Loucy (cell line): ENCODE data around the gene DLL4.

Source experiments
- EZH2phosphoT487 ChIP-seq: fragments of 200-600 bp; IDR thresholded peaks from 2 replicates; pipeline ENCODE4 v1.6.1; 2018; ENCODE audit warnings: antibody characterized with exemption, mild to moderate bottlenecking, moderate library complexity, borderline replicate concordance
- TF ChIP-seq, protein P1 (sequence below): fragments of 200-600 bp; sonication (generic); conservative IDR thresholded peaks from 2 replicates; pipeline ENCODE4 v1.5.1; 2014; ENCODE audit warnings: mild to moderate bottlenecking, antibody characterized with exemption, low read length

DNA sequence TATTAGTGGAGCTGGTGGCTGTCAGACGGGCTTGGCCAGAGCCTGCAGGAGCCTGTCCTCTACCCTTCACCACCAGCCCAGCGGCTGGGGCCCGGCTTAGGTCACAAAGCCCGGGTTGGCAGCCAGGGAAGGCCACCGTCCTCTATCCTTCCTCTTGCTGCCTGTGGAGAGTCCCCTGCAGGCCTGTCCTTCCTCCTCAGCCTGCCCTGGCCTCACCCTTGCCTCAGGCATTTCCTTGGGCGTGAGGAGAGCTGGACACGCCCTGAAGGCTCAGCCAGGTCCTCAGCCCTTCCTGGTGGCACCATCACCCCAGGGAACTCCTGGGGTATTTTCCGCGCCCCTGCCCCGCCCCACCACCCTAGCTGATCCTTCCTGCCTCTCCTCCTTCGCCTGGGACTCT is 31.8 kb downstream of the DLL4 start:
- TF ChIP-seq, protein P1, sequence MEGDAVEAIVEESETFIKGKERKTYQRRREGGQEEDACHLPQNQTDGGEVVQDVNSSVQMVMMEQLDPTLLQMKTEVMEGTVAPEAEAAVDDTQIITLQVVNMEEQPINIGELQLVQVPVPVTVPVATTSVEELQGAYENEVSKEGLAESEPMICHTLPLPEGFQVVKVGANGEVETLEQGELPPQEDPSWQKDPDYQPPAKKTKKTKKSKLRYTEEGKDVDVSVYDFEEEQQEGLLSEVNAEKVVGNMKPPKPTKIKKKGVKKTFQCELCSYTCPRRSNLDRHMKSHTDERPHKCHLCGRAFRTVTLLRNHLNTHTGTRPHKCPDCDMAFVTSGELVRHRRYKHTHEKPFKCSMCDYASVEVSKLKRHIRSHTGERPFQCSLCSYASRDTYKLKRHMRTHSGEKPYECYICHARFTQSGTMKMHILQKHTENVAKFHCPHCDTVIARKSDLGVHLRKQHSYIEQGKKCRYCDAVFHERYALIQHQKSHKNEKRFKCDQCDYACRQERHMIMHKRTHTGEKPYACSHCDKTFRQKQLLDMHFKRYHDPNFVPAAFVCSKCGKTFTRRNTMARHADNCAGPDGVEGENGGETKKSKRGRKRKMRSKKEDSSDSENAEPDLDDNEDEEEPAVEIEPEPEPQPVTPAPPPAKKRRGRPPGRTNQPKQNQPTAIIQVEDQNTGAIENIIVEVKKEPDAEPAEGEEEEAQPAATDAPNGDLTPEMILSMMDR: no peak
- TF ChIP-seq EZH2phosphoT487: no peak
